HEK293 (cell line): Measurements from ENCODE around the gene ZMYND12.

Source experiments
- BCL11A ChIP-seq: fragments of 450-650 bp; formaldehyde crosslinking; IDR thresholded peaks from 2 replicates; pipeline ENCODE4 v1.5.1; 2016; ENCODE audit warnings: low read depth, missing biosample characterization, missing genetic modification characterization
- FEZF1 ChIP-seq: fragments of 450-650 bp; formaldehyde crosslinking; IDR thresholded peaks from 2 replicates; pipeline ENCODE4 v1.5.1; 2016; ENCODE audit warnings: missing biosample characterization, missing genetic modification characterization
- GLI4 ChIP-seq: fragments of 450-650 bp; formaldehyde crosslinking; IDR thresholded peaks from 2 replicates; pipeline ENCODE4 v1.5.1; 2016; ENCODE audit warnings: missing biosample characterization, missing genetic modification characterization
- HOXA7 ChIP-seq: sonication (generic); formaldehyde crosslinking; IDR thresholded peaks from 2 replicates; pipeline ENCODE4 v1.8.1; 2022; ENCODE audit warnings: missing genetic modification reagents, borderline replicate concordance
- SETDB1 ChIP-seq: IDR thresholded peaks from one replicate; pipeline ENCODE4 v1.6.1; 2017; ENCODE audit warnings: mild to moderate bottlenecking, low read length, moderate library complexity, mixed read lengths; ENCODE audit not compliant: insufficient read length
- TRIM28 ChIP-seq: IDR thresholded peaks from 2 replicates; pipeline ENCODE4 v1.6.1; 2011; ENCODE audit warnings: low read length, control low read depth, borderline replicate concordance
- ZBTB17 ChIP-seq: fragments of 450-650 bp; formaldehyde crosslinking; IDR thresholded peaks from 2 replicates; pipeline ENCODE4 v1.5.1; 2016; ENCODE audit warnings: missing biosample characterization, missing genetic modification characterization
- ZBTB21 ChIP-seq: fragments of 450-650 bp; formaldehyde crosslinking; IDR thresholded peaks from 2 replicates; pipeline ENCODE4 v1.5.1; 2017; ENCODE audit warnings: missing biosample characterization, missing genetic modification characterization
- ZBTB8A ChIP-seq: fragments of 450-650 bp; formaldehyde crosslinking; IDR thresholded peaks from 2 replicates; pipeline ENCODE4 v1.5.1; 2016; ENCODE audit warnings: missing biosample characterization, missing genetic modification characterization
- ZEB2 ChIP-seq: fragments of 450-650 bp; formaldehyde crosslinking; IDR thresholded peaks from 2 replicates; pipeline ENCODE4 v1.5.1; 2016; ENCODE audit warnings: missing biosample characterization, missing genetic modification characterization
- ZNF10 ChIP-seq: fragments of 450-650 bp; formaldehyde crosslinking; IDR thresholded peaks from 2 replicates; pipeline ENCODE4 v1.5.1; 2017; ENCODE audit warnings: missing biosample characterization, missing genetic modification characterization
- ZNF112 ChIP-seq: fragments of 450-650 bp; formaldehyde crosslinking; IDR thresholded peaks from 2 replicates; pipeline ENCODE4 v1.5.0; 2017; ENCODE audit warnings: missing biosample characterization, missing genetic modification characterization
- ZNF155 ChIP-seq: fragments of 450-650 bp; formaldehyde crosslinking; IDR thresholded peaks from 2 replicates; pipeline ENCODE4 v1.5.1; 2016; ENCODE audit warnings: missing biosample characterization, missing genetic modification characterization
- ZNF175 ChIP-seq: fragments of 450-650 bp; formaldehyde crosslinking; IDR thresholded peaks from 2 replicates; pipeline ENCODE4 v1.5.1; 2016; ENCODE audit warnings: missing biosample characterization, missing genetic modification characterization
- ZNF341 ChIP-seq: fragments of 450-650 bp; formaldehyde crosslinking; IDR thresholded peaks from 2 replicates; pipeline ENCODE4; 2016; ENCODE audit warnings: low read depth, missing biosample characterization, missing genetic modification characterization
- ZNF416 ChIP-seq: fragments of 450-650 bp; formaldehyde crosslinking; IDR thresholded peaks from 2 replicates; pipeline ENCODE4 v1.5.1; 2016; ENCODE audit warnings: missing biosample characterization, missing genetic modification characterization
- ZNF501 ChIP-seq: fragments of 450-650 bp; formaldehyde crosslinking; IDR thresholded peaks from 2 replicates; pipeline ENCODE4 v1.5.1; 2016; ENCODE audit warnings: missing biosample characterization, missing genetic modification characterization
- ZNF514 ChIP-seq: fragments of 450-650 bp; formaldehyde crosslinking; IDR thresholded peaks from 2 replicates; pipeline ENCODE4 v1.5.1; 2016; ENCODE audit warnings: missing biosample characterization, missing genetic modification characterization
- ZNF561 ChIP-seq: fragments of 450-650 bp; IDR thresholded peaks from 2 replicates; pipeline ENCODE4 v1.5.1; 2018; ENCODE audit warnings: missing biosample characterization, missing genetic modification characterization, borderline replicate concordance
- ZNF658 ChIP-seq: fragments of 450-650 bp; formaldehyde crosslinking; IDR thresholded peaks from 2 replicates; pipeline ENCODE4; 2016; ENCODE audit warnings: missing biosample characterization, missing genetic modification characterization
- ZNF660 ChIP-seq: fragments of 450-650 bp; IDR thresholded peaks from 2 replicates; pipeline ENCODE4 v1.5.1; 2018; ENCODE audit warnings: missing biosample characterization, mild to moderate bottlenecking, missing genetic modification characterization
- ZNF768 ChIP-seq: fragments of 450-650 bp; formaldehyde crosslinking; IDR thresholded peaks from 2 replicates; pipeline ENCODE4 v1.5.1; 2018; ENCODE audit warnings: missing biosample characterization, mild to moderate bottlenecking, missing genetic modification characterization
- ZNF791 ChIP-seq: fragments of 450-650 bp; formaldehyde crosslinking; IDR thresholded peaks from 2 replicates; pipeline ENCODE4 v1.5.1; 2016; ENCODE audit warnings: missing biosample characterization, missing genetic modification characterization
- ZNF830 ChIP-seq: fragments of 450-650 bp; IDR thresholded peaks from 2 replicates; pipeline ENCODE4 v1.5.0; 2018; ENCODE audit warnings: missing biosample characterization, missing genetic modification characterization, low read depth, mild to moderate bottlenecking, moderate library complexity
- TF ChIP-seq, protein P1 (sequence below): fragments of 450-650 bp; formaldehyde crosslinking; IDR thresholded peaks from 2 replicates; pipeline ENCODE4 v1.5.1; 2016; ENCODE audit warnings: missing biosample characterization, missing genetic modification characterization
- TF ChIP-seq, protein P2 (sequence below): fragments of 450-650 bp; formaldehyde crosslinking; IDR thresholded peaks from 2 replicates; pipeline ENCODE4 v1.5.1; 2017; ENCODE audit warnings: missing biosample characterization, mild to moderate bottlenecking, missing genetic modification characterization, moderate library complexity
- TF ChIP-seq, protein P3 (sequence below): IDR thresholded peaks from 2 replicates; pipeline ENCODE4 v1.6.1; 2011; ENCODE audit warnings: mild to moderate bottlenecking, low read depth, low read length, borderline replicate concordance
- TF ChIP-seq, protein P4 (sequence below): fragments of 450-650 bp; formaldehyde crosslinking; IDR thresholded peaks from 2 replicates; pipeline ENCODE4 v1.5.1; 2017; ENCODE audit warnings: missing biosample characterization, missing genetic modification characterization
- TF ChIP-seq, protein P5 (sequence below): fragments of 450-650 bp; formaldehyde crosslinking; conservative IDR thresholded peaks from 2 replicates; pipeline ENCODE4 v1.5.1; 2016; ENCODE audit warnings: low read depth, missing biosample characterization, missing genetic modification characterization
- TF ChIP-seq, protein P6 (sequence below): fragments of 450-650 bp; formaldehyde crosslinking; IDR thresholded peaks from 2 replicates; pipeline ENCODE4 v1.5.1; 2016; ENCODE audit warnings: missing biosample characterization, missing genetic modification characterization

The ZMYND12 gene

DNA sequence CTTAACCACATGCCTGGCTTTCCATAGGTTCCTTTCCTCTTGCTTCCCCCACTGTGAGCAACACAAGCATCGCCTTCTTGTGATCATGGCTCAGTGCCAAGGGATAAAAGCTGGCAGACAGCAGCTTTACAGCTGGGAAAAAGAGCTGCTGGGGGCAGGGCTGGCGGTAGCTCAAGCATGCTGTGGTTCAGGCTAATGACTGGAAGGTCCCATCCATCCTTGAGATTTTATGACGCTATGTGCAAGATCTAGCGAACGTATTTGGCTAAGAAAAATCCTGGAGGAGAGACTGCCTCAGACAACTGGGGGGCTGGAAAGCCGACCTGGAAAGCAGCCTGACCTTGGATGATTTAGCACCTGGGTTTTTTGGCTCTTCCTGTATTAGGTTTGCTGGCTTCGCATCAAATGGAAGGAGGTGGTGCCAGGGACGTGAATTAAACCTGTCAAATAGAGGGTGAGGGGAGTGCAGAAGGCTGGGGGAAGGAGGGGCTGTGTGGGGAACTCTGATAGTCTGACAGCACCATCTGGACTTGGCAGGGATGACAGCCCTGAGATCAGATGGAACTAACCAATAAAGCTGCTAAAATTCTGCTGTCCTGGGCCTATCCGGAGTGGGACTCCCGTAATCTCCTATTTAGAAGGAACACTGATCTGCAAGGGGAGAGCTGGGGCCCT is 34.8 kb downstream of the ZMYND12 start (continued):
- TF ChIP-seq, protein P1, sequence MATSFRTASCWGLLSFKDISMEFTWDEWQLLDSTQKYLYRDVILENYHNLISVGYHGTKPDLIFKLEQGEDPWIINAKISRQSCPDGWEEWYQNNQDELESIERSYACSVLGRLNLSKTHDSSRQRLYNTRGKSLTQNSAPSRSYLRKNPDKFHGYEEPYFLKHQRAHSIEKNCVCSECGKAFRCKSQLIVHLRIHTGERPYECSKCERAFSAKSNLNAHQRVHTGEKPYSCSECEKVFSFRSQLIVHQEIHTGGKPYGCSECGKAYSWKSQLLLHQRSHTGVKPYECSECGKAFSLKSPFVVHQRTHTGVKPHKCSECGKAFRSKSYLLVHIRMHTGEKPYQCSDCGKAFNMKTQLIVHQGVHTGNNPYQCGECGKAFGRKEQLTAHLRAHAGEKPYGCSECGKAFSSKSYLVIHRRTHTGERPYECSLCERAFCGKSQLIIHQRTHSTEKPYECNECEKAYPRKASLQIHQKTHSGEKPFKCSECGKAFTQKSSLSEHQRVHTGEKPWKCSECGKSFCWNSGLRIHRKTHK (tag by site-specific recombination): no peak
- TF ChIP-seq TRIM28 (peak; percentile 87; the same call in 1 of the 2 replicates), ZBTB17 (tag by site-specific recombination) (peak; percentile 64; the same call in 1 of the 2 replicates), ZNF768 (tag by site-specific recombination) (no peak), ZNF175 (no peak), ZNF514 (tag by site-specific recombination) (no peak), ZNF10 (tag by site-specific recombination) (0 out of 2 replicates have a peak, but pooled peaks have one; percentile 29), BCL11A (no peak), SETDB1 (no peak), ZNF155 (tag by site-specific recombination) (no peak), ZNF830 (tag by site-specific recombination) (no peak), ZNF416 (no peak), HOXA7 (CRISPR knock-in tag) (no peak), ZNF341 (peak; percentile 70), ZNF658 (tag by site-specific recombination) (no peak), GLI4 (tag by site-specific recombination) (no peak), FEZF1 (tag by site-specific recombination) (peak; percentile 87), ZNF791 (tag by site-specific recombination) (no peak), ZNF561 (tag by site-specific recombination) (peak; percentile 89; the same call in 1 of the 2 replicates), ZNF501 (no peak), ZEB2 (tag by site-specific recombination) (peak; percentile 61), ZBTB21 (tag by site-specific recombination) (peak; percentile 43; the same call in 1 of the 2 replicates), ZNF660 (tag by site-specific recombination) (peak; percentile 96), ZNF112 (tag by site-specific recombination) (0 out of 2 replicates have a peak, but pooled peaks have one; percentile 27), ZBTB8A (tag by site-specific recombination) (peak; percentile 25; the same call in 1 of the 2 replicates)
- TF ChIP-seq, protein P2, sequence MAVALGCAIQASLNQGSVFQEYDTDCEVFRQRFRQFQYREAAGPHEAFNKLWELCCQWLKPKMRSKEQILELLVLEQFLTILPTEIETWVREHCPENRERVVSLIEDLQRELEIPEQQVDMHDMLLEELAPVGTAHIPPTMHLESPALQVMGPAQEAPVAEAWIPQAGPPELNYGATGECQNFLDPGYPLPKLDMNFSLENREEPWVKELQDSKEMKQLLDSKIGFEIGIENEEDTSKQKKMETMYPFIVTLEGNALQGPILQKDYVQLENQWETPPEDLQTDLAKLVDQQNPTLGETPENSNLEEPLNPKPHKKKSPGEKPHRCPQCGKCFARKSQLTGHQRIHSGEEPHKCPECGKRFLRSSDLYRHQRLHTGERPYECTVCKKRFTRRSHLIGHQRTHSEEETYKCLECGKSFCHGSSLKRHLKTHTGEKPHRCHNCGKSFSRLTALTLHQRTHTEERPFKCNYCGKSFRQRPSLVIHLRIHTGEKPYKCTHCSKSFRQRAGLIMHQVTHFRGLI: no peak
- TF ChIP-seq, protein P3, sequence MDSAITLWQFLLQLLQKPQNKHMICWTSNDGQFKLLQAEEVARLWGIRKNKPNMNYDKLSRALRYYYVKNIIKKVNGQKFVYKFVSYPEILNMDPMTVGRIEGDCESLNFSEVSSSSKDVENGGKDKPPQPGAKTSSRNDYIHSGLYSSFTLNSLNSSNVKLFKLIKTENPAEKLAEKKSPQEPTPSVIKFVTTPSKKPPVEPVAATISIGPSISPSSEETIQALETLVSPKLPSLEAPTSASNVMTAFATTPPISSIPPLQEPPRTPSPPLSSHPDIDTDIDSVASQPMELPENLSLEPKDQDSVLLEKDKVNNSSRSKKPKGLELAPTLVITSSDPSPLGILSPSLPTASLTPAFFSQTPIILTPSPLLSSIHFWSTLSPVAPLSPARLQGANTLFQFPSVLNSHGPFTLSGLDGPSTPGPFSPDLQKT: no peak
- TF ChIP-seq, protein P4, sequence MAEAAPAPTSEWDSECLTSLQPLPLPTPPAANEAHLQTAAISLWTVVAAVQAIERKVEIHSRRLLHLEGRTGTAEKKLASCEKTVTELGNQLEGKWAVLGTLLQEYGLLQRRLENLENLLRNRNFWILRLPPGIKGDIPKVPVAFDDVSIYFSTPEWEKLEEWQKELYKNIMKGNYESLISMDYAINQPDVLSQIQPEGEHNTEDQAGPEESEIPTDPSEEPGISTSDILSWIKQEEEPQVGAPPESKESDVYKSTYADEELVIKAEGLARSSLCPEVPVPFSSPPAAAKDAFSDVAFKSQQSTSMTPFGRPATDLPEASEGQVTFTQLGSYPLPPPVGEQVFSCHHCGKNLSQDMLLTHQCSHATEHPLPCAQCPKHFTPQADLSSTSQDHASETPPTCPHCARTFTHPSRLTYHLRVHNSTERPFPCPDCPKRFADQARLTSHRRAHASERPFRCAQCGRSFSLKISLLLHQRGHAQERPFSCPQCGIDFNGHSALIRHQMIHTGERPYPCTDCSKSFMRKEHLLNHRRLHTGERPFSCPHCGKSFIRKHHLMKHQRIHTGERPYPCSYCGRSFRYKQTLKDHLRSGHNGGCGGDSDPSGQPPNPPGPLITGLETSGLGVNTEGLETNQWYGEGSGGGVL: peak; percentile 67
- TF ChIP-seq, protein P5, sequence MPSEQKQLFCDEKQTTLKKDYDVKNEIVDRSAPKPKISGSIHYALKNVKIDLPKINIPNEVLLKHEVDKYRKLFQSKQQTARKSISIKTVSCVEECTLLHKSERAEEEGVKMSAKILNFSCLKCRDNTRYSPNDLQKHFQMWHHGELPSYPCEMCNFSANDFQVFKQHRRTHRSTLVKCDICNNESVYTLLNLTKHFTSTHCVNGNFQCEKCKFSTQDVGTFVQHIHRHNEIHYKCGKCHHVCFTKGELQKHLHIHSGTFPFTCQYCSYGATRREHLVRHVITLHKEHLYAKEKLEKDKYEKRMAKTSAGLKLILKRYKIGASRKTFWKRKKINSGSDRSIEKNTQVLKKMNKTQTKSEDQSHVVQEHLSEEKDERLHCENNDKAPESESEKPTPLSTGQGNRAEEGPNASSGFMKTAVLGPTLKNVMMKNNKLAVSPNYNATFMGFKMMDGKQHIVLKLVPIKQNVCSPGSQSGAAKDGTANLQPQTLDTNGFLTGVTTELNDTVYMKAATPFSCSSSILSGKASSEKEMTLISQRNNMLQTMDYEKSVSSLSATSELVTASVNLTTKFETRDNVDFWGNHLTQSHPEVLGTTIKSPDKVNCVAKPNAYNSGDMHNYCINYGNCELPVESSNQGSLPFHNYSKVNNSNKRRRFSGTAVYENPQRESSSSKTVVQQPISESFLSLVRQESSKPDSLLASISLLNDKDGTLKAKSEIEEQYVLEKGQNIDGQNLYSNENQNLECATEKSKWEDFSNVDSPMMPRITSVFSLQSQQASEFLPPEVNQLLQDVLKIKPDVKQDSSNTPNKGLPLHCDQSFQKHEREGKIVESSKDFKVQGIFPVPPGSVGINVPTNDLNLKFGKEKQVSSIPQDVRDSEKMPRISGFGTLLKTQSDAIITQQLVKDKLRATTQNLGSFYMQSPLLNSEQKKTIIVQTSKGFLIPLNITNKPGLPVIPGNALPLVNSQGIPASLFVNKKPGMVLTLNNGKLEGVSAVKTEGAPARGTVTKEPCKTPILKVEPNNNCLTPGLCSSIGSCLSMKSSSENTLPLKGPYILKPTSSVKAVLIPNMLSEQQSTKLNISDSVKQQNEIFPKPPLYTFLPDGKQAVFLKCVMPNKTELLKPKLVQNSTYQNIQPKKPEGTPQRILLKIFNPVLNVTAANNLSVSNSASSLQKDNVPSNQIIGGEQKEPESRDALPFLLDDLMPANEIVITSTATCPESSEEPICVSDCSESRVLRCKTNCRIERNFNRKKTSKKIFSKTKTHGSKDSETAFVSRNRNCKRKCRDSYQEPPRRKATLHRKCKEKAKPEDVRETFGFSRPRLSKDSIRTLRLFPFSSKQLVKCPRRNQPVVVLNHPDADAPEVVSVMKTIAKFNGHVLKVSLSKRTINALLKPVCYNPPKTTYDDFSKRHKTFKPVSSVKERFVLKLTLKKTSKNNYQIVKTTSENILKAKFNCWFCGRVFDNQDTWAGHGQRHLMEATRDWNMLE: no peak
- TF ChIP-seq, protein P6, sequence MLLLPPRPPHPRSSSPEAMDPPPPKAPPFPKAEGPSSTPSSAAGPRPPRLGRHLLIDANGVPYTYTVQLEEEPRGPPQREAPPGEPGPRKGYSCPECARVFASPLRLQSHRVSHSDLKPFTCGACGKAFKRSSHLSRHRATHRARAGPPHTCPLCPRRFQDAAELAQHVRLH (tag by site-specific recombination): no peak
